Thyroid gland (tissue), 4 donors: ENCODE results near the gene CDKN1B. TPM values are rescaled to one million over a fixed set of nuclear protein-coding genes. Genes with fewer than 3 reads are reported as not detected.

ENCODE experiments used
- DNase-seq, 2 donors: peaks; one replicate each; pipeline ENCODE4 v3.0.0-alpha.2; 2019
- H3K27ac ChIP-seq, 3 donors: fragments of 200-600 bp; sonication (generic); 1 replicate in 2 of 3; 2 replicates in 1 of 3; pipeline ENCODE4 v1.5.1; 2016 to 2019; ENCODE audit warnings: mild to moderate bottlenecking in 1 of 3, moderate library complexity in 1 of 3
- H3K27me3 ChIP-seq: fragments of 200-600 bp; sonication (generic); one replicate; pipeline ENCODE4 v1.5.1; 2019
- H3K36me3 ChIP-seq, 2 donors: fragments of 200-600 bp; sonication (generic); one replicate each; pipeline ENCODE4 v1.5.1; 2016 to 2019
- H3K4me1 ChIP-seq, 2 donors: fragments of 200-600 bp; sonication (generic); one replicate each; pipeline ENCODE4 v1.5.1; 2017 to 2019
- H3K4me3 ChIP-seq, 3 donors: fragments of 200-600 bp; sonication (generic); replicated peaks in 1 of 3; 1 replicate in 2 of 3; 2 replicates in 1 of 3; pipeline ENCODE4 v1.5.1; 2016; ENCODE audit warnings: mild to moderate bottlenecking in 1 of 3
- H3K9me3 ChIP-seq: fragments of 200-600 bp; sonication (generic); one replicate; pipeline ENCODE4 v1.5.1; 2017
- POLR2A ChIP-seq, 2 donors: fragments of 450-650 bp; IDR thresholded peaks; one replicate each; pipeline ENCODE4 v1.6.1; 2017; ENCODE audit warnings: antibody characterized with exemption in 2 of 2, mild to moderate bottlenecking in 2 of 2, moderate library complexity in 1 of 2
- WGBS, 2 donors: methylation state at CpG; one replicate each; pipeline ENCODE4 v1.1.5; 2017; 5-methylcytosine and 5-hydroxymethylcytosine counted together
- intact Hi-C: fragments of 100-400 bp; cut with DNase I; formaldehyde crosslinking; loops from one replicate; pipeline ENCODE4 v1.15.1; 2023
- total RNA-seq, 4 donors: library from RNA; depleted of rRNA; stranded (reverse); fragments of >200 nt; gene quantifications; one replicate each; pipeline ENCODE4 v1.2.3, GENCODE V29; 2016
- TF ChIP-seq, protein P1 (sequence below), 6 experiments: fragments of 200-600 bp in 3 of 6; fragments of 450-650 bp in 3 of 6; sonication (generic) in 3 of 6; IDR thresholded peaks; one replicate each; pipeline ENCODE4 v1.5.1; 2016 to 2019; ENCODE audit warnings: antibody characterized with exemption in 6 of 6, mild to moderate bottlenecking in 2 of 6, inconsistent platforms in 1 of 6, moderate library complexity in 1 of 6

The CDKN1B gene
- total RNA-seq, 4 donors from 2014 or later: 52.3 to 77.3 (median 62.7) TPM

DNA sequence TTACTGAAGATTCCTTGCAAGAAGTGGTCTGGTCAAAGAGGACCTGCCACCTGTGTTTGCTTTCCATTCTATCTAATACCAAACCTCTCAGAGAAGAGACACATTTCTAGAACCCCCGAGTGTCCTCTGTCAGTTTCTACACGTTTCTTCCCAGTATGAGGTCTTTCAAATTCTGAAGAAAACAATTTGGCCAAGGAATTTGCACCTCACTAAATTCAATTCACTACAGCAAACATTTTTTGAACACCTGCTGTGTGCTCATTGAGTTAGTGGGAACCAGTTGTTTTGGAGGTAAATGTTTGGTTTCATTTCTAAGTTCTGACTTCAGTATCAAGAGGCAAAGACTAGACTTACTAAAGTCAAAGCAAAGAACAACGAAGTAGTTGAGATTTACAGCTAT lies 40.6 kb upstream of the CDKN1B start:
- Histone ChIP-seq H3K36me3 (no peaks in the 10 kb centered on the region), H3K4me1 (no peaks in the 10 kb centered on the region), H3K27me3 (no peaks in the 10 kb centered on the region), H3K27ac (no peak overlapping the region), H3K9me3 (no peaks in the 10 kb centered on the region), H3K4me3 (no peak overlapping the region)
- TF ChIP-seq, protein P1, sequence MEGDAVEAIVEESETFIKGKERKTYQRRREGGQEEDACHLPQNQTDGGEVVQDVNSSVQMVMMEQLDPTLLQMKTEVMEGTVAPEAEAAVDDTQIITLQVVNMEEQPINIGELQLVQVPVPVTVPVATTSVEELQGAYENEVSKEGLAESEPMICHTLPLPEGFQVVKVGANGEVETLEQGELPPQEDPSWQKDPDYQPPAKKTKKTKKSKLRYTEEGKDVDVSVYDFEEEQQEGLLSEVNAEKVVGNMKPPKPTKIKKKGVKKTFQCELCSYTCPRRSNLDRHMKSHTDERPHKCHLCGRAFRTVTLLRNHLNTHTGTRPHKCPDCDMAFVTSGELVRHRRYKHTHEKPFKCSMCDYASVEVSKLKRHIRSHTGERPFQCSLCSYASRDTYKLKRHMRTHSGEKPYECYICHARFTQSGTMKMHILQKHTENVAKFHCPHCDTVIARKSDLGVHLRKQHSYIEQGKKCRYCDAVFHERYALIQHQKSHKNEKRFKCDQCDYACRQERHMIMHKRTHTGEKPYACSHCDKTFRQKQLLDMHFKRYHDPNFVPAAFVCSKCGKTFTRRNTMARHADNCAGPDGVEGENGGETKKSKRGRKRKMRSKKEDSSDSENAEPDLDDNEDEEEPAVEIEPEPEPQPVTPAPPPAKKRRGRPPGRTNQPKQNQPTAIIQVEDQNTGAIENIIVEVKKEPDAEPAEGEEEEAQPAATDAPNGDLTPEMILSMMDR (IDR thresholded peaks at IDR 0.05): no peak
- no peak for TF ChIP-seq POLR2A (IDR thresholded peaks at IDR 0.05)
- intact Hi-C loops: no loop called here
- DNase-seq: no peak
- 29 to 35% methylated on average over 3 of the region's 3 CpGs for WGBS, 2 donors

DNA sequence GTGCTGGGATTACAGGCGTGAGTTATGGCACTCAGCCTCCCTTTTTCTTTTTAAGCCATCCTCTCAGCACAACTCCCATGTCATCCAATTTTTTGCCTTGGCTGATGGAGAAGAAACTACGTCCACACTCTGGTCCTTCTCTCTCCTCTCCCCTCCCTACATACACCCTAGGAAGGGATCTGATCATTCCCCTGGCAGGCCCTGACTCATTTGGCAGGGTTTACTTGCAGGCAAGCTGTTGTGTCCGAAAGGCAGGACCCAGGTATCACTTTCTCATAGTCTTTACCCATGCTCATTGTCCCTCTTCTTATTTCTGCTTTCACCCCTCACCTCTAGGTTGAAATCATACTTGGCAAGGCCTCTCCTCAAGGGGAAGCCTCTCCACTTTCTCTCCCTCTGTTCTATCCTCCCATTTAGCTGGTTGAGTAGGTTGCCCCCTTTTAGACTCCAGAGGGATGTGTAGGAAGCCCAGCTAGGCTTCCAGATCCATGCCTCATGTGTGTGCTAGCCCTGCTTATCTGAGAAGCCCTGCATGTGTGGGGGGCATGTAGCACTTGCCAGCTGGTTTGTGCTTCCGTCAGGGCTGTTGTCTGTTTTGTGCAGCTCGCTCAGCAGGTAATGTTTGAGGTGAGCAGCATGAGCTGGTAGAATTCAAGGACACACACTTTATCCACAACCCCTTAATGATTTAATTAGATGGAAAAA lies 36.0 kb upstream of the CDKN1B start:
- H3K4me3 ChIP-seq: no peak overlapping the region
- no peaks in the 10 kb centered on the region for H3K9me3 ChIP-seq
- no peaks in the 10 kb centered on the region for H3K4me1 ChIP-seq
- H3K27me3 ChIP-seq: no peaks in the 10 kb centered on the region
- WGBS, 2 donors: 94 to 95% methylated on average over 5 of the region's 5 CpGs
- no peak overlapping the region for H3K27ac ChIP-seq
- no peak for DNase-seq
- no peak for TF ChIP-seq POLR2A (IDR thresholded peaks at IDR 0.05)
- TF ChIP-seq, protein P1 (IDR thresholded peaks at IDR 0.05): no peak
- intact Hi-C loops: no loop called here
- H3K36me3 ChIP-seq: no peaks in the 10 kb centered on the region

DNA sequence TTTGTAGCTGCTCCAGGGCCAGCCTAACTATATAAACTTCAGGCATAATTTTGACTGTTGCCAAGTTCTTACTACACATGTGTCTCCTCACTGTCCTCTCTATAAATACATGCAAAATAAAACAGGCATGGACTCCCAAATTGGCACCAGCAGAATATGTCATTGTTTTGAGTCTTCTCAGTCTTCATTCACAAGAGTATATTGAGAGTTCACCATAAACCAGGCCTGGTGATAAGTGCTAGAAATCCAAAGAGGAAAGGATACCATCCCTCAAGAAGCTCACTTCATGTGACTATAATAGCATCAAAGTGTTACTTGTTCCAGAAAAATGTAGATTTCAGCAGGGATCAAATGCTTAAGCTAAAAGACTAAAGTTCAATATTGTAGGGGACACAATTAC lies 34.9 kb upstream of the CDKN1B start:
- TF ChIP-seq, protein P1 (IDR thresholded peaks at IDR 0.05): no peak
- TF ChIP-seq POLR2A (IDR thresholded peaks at IDR 0.05): no peak
- intact Hi-C loops: no loop called here
- Histone ChIP-seq H3K36me3 (no peaks in the 10 kb centered on the region), H3K9me3 (no peaks in the 10 kb centered on the region), H3K4me3 (no peak overlapping the region), H3K27ac (no peak overlapping the region), H3K27me3 (no peaks in the 10 kb centered on the region), H3K4me1 (no peaks in the 10 kb centered on the region)
- DNase-seq: no peak

DNA sequence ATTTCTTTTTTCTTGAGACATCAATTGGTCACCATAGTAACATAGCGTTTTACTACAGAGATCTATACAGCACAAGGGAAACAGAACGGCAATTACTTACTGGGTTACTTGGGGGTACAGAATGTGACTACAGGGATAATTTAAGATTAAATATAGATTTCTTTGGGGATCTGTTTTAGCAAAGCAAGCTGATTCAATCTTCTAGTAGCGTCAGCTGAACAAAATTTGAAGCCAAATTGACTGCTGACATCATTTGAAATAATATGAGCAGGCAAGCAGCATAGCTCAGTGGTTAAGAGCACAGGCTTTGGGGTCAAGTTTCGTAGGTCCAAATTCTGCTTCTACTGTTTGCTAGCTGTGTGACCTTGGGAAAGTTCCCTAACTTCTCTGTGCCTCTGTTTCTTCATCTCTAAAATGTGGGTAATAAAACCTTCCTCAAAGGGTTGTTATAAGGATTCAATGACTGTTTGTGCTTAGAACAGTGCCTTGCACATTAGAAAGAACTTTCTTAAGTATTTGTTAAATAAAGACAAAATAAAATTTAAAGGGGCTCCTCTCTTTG lies 34.0 kb upstream of the CDKN1B start:
- Histone ChIP-seq H3K9me3 (no peaks in the 10 kb centered on the region), H3K27me3 (no peaks in the 10 kb centered on the region), H3K27ac (no peak overlapping the region), H3K36me3 (no peaks in the 10 kb centered on the region), H3K4me1 (no peaks in the 10 kb centered on the region), H3K4me3 (no peak overlapping the region)
- TF ChIP-seq, protein P1 (IDR thresholded peaks at IDR 0.05): no peak
- no peak for TF ChIP-seq POLR2A (IDR thresholded peaks at IDR 0.05)
- WGBS, 2 donors: 85 to 90% methylated on average over 4 of the region's 4 CpGs
- intact Hi-C loops: no loop called here
- no peak for DNase-seq

DNA sequence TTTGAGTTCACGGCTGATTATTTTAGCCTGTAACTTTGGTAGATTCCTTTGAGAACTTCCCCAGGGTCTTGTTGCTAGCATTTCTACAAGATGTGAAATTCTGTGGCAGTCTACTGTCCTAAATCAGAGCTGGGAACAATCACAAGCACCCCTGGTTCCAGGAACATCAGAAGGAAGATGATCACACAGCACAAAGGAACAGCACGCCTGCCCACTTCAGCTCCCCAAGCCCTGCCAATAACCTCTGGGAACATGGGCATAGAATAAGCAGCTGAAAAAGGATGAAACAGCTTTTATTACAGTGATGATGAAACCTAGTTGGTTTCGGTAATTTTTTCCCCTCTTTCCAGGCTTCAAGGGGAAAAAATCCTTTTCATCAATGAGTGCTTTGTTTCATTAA lies 33.4 kb upstream of the CDKN1B start:
- Histone ChIP-seq H3K27me3 (no peaks in the 10 kb centered on the region), H3K4me1 (no peaks in the 10 kb centered on the region), H3K27ac (no peak overlapping the region), H3K36me3 (no peaks in the 10 kb centered on the region), H3K4me3 (no peak overlapping the region), H3K9me3 (no peaks in the 10 kb centered on the region)
- intact Hi-C loops: no loop called here
- DNase-seq: no peak
- no peak for TF ChIP-seq POLR2A (IDR thresholded peaks at IDR 0.05)
- TF ChIP-seq, protein P1 (IDR thresholded peaks at IDR 0.05): no peak
- WGBS, 2 donors: 71 to 73% methylated on average over 3 of the region's 3 CpGs
